GM12892 (cell line): Measurements from ENCODE around the gene ELF2.

Experiments
- POLR2A ChIP-seq: IDR thresholded peaks from 2 replicates; pipeline ENCODE4 v1.6.1; 2011; ENCODE audit warnings: low read depth, low read length, control low read depth
- POLR2AphosphoS5 ChIP-seq: IDR thresholded peaks from 2 replicates; pipeline ENCODE4 v1.6.1; 2011; ENCODE audit warnings: low read depth, low read length, control low read depth

DNA sequence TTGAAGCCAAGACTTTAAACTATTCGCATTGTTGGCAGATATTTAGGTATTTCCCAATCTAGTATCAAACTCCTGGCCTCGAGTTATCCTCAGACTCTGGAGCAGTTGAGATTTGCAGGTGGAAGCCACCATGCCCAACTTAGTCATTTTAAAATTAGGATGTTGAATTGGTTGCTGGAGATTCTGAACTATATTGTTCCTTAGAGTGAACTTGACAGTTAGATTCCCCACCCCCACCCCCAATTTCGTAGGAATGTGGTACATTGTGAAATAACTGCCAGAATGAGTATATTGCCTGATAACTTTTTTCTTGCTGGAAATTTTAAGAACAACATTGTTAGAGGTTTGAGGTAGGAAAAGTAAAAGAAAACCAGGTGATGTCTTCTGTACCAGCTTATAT is 159.2 kb downstream of the ELF2 start:
- no peak for TF ChIP-seq POLR2A
- no peak for TF ChIP-seq POLR2AphosphoS5
